HepG2 (cell line): Measurements from ENCODE around the gene ALDOA. TPM values are rescaled to one million over a fixed set of nuclear protein-coding genes. Genes with fewer than 3 reads are reported as not detected.
A peak's percentile ranks its signal among the peaks of the same experiment; 100 is the strongest.

Experiments
- FOXP1 ChIP-seq, 2 experiments: fragments of 450-650 bp in 1 of 2; IDR thresholded peaks; 2 replicates each; pipeline ENCODE4 v1.6.1; 2017 to 2018; ENCODE audit warnings: antibody characterized with exemption in 1 of 2
- HDAC1 ChIP-seq: sonication (generic); formaldehyde crosslinking; IDR thresholded peaks from 2 replicates; pipeline ENCODE4 v1.5.1; 2020; ENCODE audit warnings: mild to moderate bottlenecking, missing genetic modification reagents
- NFRKB ChIP-seq: fragments of 450-650 bp; IDR thresholded peaks from 2 replicates; pipeline ENCODE4 v1.6.1; 2017
- SNAI1 ChIP-seq: sonication (generic); formaldehyde crosslinking; IDR thresholded peaks from 2 replicates; pipeline ENCODE4 v1.5.0; 2020; ENCODE audit warnings: mild to moderate bottlenecking, missing genetic modification reagents, borderline replicate concordance
- THAP11 ChIP-seq: IDR thresholded peaks from 2 replicates; pipeline ENCODE4 v1.6.1; 2016; ENCODE audit warnings: missing biosample characterization, missing genetic modification reagents
- THRA ChIP-seq: sonication (generic); formaldehyde crosslinking; IDR thresholded peaks from 2 replicates; pipeline ENCODE4 v1.4.0; 2020; ENCODE audit warnings: missing genetic modification reagents, borderline replicate concordance
- TIGD3 ChIP-seq: sonication (generic); formaldehyde crosslinking; IDR thresholded peaks from 2 replicates; pipeline ENCODE4 v1.5.1; 2020; ENCODE audit warnings: mild to moderate bottlenecking, missing genetic modification reagents, borderline replicate concordance
- TOE1 ChIP-seq: sonication (generic); formaldehyde crosslinking; IDR thresholded peaks from 2 replicates; pipeline ENCODE4 v1.4.0; 2020; ENCODE audit warnings: mild to moderate bottlenecking, missing genetic modification reagents
- ZNF18 ChIP-seq: sonication (generic); formaldehyde crosslinking; IDR thresholded peaks from 2 replicates; pipeline ENCODE4 v1.8.0; 2022; ENCODE audit warnings: mild to moderate bottlenecking, missing genetic modification reagents; ENCODE audit not compliant: insufficient replicate concordance
- ZNF703 ChIP-seq: sonication (generic); formaldehyde crosslinking; IDR thresholded peaks from 2 replicates; pipeline ENCODE4 v1.5.1; 2020; ENCODE audit warnings: missing genetic modification reagents, mild to moderate bottlenecking, moderate library complexity, borderline replicate concordance
- polyA plus RNA-seq, 8 experiments: library from polyadenylated mRNA; depleted of rRNA in 3 of 8; stranded (reverse) in 7 of 8; unstranded in 1 of 8; fragments of >200 nt; fragmentation: Illumina TruSeq in 4 of 8; extraction: Trizol in 4 of 8; gene quantifications; 2 replicates each; pipeline versions ENCODE4 v1.2.1 to v1.2.3, GENCODE V29; 2011 to 2016; ENCODE audit warnings: low read depth in 4 of 8, missing spikeins in 1 of 8, mixed read lengths in 1 of 8; ENCODE audit not compliant: insufficient read depth in 1 of 8
- total RNA-seq, 5 experiments: library from RNA; depleted of rRNA; stranded (reverse); fragments of >200 nt; fragmentation: Illumina TruSeq; extraction: Trizol; gene quantifications; 2 replicates each; pipeline ENCODE4 v1.2.3, GENCODE V29; 2016; ENCODE audit warnings: low read depth in 1 of 5

ALDOA gene
- total and polyA plus RNA-seq, 2 of the 13 experiments (the other 11 are each of a cell fraction or from before 2014, with no cell fraction given), result 925 to 1,884 TPM

GRCh38 chr16:30075503-30076275 lies 10.1 kb downstream of the ALDOA start, which contains the start of gene PPP4C (continued):
- no peak for TF ChIP-seq TIGD3 (CRISPR knock-in tag)
- TF ChIP-seq TOE1 (CRISPR knock-in tag), result no peak
- TF ChIP-seq THAP11, result peak; percentile 93
- no peak for TF ChIP-seq FOXP1 (IDR thresholded peaks at IDR 0.05)
- no peak for TF ChIP-seq FOXP1 (CRISPR knock-in tag; IDR thresholded peaks at IDR 0.05)
- TF ChIP-seq NFRKB, result no peak
- TF ChIP-seq ZNF703, result no peak
- peak; percentile 95 for TF ChIP-seq HDAC1
- peak; percentile 46 for TF ChIP-seq ZNF18 (CRISPR knock-in tag)
- TF ChIP-seq THRA, result no peak
- no peak for TF ChIP-seq SNAI1 (CRISPR knock-in tag)
